Measurements from ENCODE around the gene EFNA1. TPM values are rescaled to one million over a fixed set of nuclear protein-coding genes. Genes with fewer than 3 reads are reported as not detected.
"Not testable (repeated sequence)": the region's sequence is repeated elsewhere in the genome, so short reads cannot be mapped to it uniquely, and the experiment has no call there.

EFNA1 gene
- total RNA-seq, 3 donors from 2014 or later (not counting 1 experiment from before 2014, with no cell fraction given): 1.5 to 1.9 (median 1.9) TPM

DNA sequence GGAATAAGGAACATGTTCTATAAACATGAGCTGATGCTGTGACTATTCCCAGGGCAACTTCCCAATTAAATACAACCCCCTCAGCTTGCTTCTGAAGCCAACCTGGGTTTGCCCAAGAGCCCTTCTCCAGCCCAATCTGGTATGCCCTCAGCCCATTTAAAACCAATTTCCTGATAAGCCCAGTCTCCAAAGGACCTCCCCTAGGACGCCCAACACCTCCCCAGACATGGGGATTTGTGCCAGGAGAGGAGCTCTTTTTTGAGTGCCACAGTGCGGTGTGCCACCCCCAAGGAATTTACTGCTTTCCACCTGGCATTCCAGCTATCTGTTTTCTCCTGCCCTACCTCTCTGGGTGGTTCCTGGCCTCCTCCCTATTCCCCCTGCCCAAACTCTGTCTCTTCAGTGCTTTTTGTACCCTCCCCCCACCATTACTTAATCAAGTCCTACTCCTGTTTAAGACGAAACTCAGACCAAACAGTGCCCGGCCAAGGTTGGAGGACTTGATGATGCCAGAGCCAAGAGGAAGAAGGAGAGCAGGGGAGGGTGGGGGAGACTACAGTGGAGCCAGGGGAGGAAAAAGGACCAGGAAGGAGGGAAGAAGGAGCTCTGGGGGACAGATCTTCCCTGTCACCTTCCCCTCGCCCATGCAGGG is 11.4 kb upstream of the EFNA1 start:
- intact Hi-C loops (cut with micrococcal nuclease): no loop called here
- Mint-ChIP-seq H3K36me3 (no peaks in the 10 kb centered on the region), H3K4me3 (no peak overlapping the region), H3K27ac (no peak overlapping the region), H3K27me3 (ENCODE audit: low read depth in 2 of 2) (peaks cover 0 to 7% of the 10 kb centered on the region in 2 donors), H3K9me3 (no peaks in the 10 kb centered on the region), H3K4me1 (no peaks in the 10 kb centered on the region)
- Histone ChIP-seq H3K27me3 (ENCODE audit: control insufficient read depth, insufficient read depth, low read length) (no peaks in the 10 kb centered on the region), H3K4me1 (ENCODE audit: control insufficient read depth, insufficient read depth, low read length) (no peaks in the 10 kb centered on the region), H3K4me3 (ENCODE audit: low read length) (no peak overlapping the region), H3K9me3 (ENCODE audit: control insufficient read depth, insufficient read depth, low read length) (no peaks in the 10 kb centered on the region), H3K27ac (ENCODE audit: low read length) (no peak overlapping the region), H3K36me3 (ENCODE audit: control insufficient read depth, insufficient read depth, low read length) (no peaks in the 10 kb centered on the region)
- ATAC-seq (no peak), DNase-seq (no peak)
- 70% methylated on average over 5 of the region's 5 CpGs for WGBS (ENCODE audit: insufficient coverage)
- TF ChIP-seq, protein P1, sequence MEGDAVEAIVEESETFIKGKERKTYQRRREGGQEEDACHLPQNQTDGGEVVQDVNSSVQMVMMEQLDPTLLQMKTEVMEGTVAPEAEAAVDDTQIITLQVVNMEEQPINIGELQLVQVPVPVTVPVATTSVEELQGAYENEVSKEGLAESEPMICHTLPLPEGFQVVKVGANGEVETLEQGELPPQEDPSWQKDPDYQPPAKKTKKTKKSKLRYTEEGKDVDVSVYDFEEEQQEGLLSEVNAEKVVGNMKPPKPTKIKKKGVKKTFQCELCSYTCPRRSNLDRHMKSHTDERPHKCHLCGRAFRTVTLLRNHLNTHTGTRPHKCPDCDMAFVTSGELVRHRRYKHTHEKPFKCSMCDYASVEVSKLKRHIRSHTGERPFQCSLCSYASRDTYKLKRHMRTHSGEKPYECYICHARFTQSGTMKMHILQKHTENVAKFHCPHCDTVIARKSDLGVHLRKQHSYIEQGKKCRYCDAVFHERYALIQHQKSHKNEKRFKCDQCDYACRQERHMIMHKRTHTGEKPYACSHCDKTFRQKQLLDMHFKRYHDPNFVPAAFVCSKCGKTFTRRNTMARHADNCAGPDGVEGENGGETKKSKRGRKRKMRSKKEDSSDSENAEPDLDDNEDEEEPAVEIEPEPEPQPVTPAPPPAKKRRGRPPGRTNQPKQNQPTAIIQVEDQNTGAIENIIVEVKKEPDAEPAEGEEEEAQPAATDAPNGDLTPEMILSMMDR (IDR thresholded peaks at IDR 0.05): no peak

DNA sequence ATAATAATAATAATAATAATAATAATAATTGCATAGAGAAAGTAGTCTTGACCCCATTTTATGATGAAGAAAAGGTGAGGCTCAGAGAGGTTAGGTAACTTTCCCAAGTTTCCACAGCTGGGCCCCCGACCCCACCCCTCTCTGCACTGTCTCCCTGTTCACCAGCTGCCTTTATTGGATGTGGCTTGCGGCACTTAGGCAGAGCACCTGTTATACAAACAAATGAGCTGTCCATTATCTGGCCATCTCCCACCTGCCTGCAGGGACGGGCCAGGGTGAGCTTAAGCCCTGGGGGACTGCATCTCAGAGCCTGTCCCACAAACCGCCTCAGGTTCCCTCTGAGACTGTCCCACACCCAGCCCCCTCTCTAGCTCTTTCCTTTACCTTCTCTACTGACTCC is 10.1 kb upstream of the EFNA1 start:
- H3K36me3 Mint-ChIP-seq: no peaks in the 10 kb centered on the region
- intact Hi-C loops (cut with micrococcal nuclease): no loop called here

DNA sequence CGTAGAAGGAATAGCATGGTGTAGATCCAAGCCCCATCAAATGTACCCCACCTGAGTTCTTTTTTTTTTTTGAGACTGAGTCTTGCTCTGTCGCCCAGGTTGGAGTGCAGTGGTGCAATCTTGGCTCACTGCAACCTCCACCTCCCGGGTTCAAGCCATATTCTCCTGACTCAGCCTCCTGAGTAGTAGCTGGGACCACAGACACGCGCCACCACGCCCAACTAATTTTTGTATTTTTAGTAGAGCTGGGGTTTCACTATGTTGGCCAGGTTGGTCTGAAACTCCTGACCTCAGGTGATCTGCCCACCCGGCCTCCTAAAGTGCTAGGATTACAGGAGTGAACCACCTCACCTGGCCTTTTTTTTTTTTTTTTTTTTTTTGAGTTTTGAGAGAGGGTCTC is 9.6 kb upstream of the EFNA1 start:
- H3K4me3 ChIP-seq (ENCODE audit: low read length); H3K27me3 Mint-ChIP-seq (ENCODE audit: low read depth in 2 of 2); H3K36me3 Mint-ChIP-seq; H3K27ac ChIP-seq (ENCODE audit: low read length); H3K27me3 ChIP-seq (ENCODE audit: control insufficient read depth, insufficient read depth, low read length); DNase-seq; H3K36me3 ChIP-seq (ENCODE audit: control insufficient read depth, insufficient read depth, low read length); H3K9me3 Mint-ChIP-seq; H3K27ac Mint-ChIP-seq; H3K9me3 ChIP-seq (ENCODE audit: control insufficient read depth, insufficient read depth, low read length); H3K4me1 ChIP-seq (ENCODE audit: control insufficient read depth, insufficient read depth, low read length); intact Hi-C loops (cut with micrococcal nuclease); H3K4me3 Mint-ChIP-seq; ATAC-seq; H3K4me1 Mint-ChIP-seq: not testable (repeated sequence)
- 96% methylated on average over 7 of the region's 7 CpGs for WGBS (ENCODE audit: insufficient coverage)

More for the DNA sequence above, 10.1 kb upstream of the EFNA1 start:
- Histone ChIP-seq H3K4me3 (ENCODE audit: low read length) (no peak overlapping the region), H3K27me3 (ENCODE audit: control insufficient read depth, insufficient read depth, low read length) (no peaks in the 10 kb centered on the region), H3K9me3 (ENCODE audit: control insufficient read depth, insufficient read depth, low read length) (no peaks in the 10 kb centered on the region), H3K4me1 (ENCODE audit: control insufficient read depth, insufficient read depth, low read length) (no peaks in the 10 kb centered on the region), H3K36me3 (ENCODE audit: control insufficient read depth, insufficient read depth, low read length) (no peaks in the 10 kb centered on the region), H3K27ac (ENCODE audit: low read length) (no peak overlapping the region)
- Mint-ChIP-seq H3K4me1 (no peaks in the 10 kb centered on the region), H3K4me3 (no peak overlapping the region), H3K9me3 (no peaks in the 10 kb centered on the region), H3K27ac (no peak overlapping the region), H3K27me3 (ENCODE audit: low read depth in 2 of 2) (peaks cover 0 to 9% of the 10 kb centered on the region in 2 donors)
- ATAC-seq: no peak
- WGBS (ENCODE audit: insufficient coverage): 87% methylated on average over 4 of the region's 4 CpGs
- DNase-seq: no peak
- TF ChIP-seq, protein P1 (IDR thresholded peaks at IDR 0.05): no peak

DNA sequence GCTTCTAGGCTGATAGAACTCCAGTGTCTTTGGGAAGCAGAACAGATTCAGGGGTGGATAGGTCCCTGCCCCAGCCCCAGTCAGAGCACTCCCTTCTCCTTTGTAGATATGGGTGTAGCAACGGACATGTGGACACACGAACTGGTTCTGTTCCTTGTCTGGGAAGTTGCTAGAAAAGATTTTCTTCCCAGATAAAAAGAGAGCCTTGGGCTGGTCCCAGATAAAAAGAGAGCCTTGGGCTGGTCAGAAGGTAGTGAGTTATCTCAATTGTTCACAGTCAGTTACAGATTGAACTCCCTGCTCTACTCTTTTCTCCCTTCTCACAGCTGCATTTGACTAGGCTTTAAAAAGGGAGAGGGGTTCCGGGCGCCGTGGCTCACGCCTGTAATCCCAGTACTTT is 7.4 kb upstream of the EFNA1 start:
- peaks cover 0 to 9% of the 10 kb centered on the region in 2 donors for H3K27me3 Mint-ChIP-seq (ENCODE audit: low read depth in 2 of 2)
- no peak for ATAC-seq
- H3K4me1 ChIP-seq (ENCODE audit: control insufficient read depth, insufficient read depth, low read length): no peaks in the 10 kb centered on the region
- no peak overlapping the region for H3K4me3 Mint-ChIP-seq
- TF ChIP-seq, protein P1 (IDR thresholded peaks at IDR 0.05): no peak
- no peaks in the 10 kb centered on the region for H3K36me3 Mint-ChIP-seq
- H3K27ac ChIP-seq (ENCODE audit: low read length): no peak overlapping the region
- H3K4me3 ChIP-seq (ENCODE audit: low read length): no peak overlapping the region
- H3K9me3 Mint-ChIP-seq: no peaks in the 10 kb centered on the region
- intact Hi-C loops (cut with micrococcal nuclease): no loop called here
- no peak overlapping the region for H3K27ac Mint-ChIP-seq
- no peak for DNase-seq
- H3K4me1 Mint-ChIP-seq: no peaks in the 10 kb centered on the region
- no peaks in the 10 kb centered on the region for H3K9me3 ChIP-seq (ENCODE audit: control insufficient read depth, insufficient read depth, low read length)
- no peaks in the 10 kb centered on the region for H3K27me3 ChIP-seq (ENCODE audit: control insufficient read depth, insufficient read depth, low read length)
- no peaks in the 10 kb centered on the region for H3K36me3 ChIP-seq (ENCODE audit: control insufficient read depth, insufficient read depth, low read length)
- WGBS (ENCODE audit: insufficient coverage): 81% methylated on average over 5 of the region's 6 CpGs

Data from natural killer cell (primary cell).